HG03108 (cell line): Measurements from ENCODE around the gene GRIK1.
"Not testable (repeated sequence)": the region's sequence is repeated elsewhere in the genome, so short reads cannot be mapped to it uniquely, and the experiment has no call there.

Experiments used
- ATAC-seq: cut with Tn5 transposase; IDR thresholded peaks from one replicate; pipeline ENCODE4 v1.9.1; 2021; ENCODE audit warnings: moderate library complexity; ENCODE audit not compliant: unreplicated experiment

The GRIK1 gene

DNA sequence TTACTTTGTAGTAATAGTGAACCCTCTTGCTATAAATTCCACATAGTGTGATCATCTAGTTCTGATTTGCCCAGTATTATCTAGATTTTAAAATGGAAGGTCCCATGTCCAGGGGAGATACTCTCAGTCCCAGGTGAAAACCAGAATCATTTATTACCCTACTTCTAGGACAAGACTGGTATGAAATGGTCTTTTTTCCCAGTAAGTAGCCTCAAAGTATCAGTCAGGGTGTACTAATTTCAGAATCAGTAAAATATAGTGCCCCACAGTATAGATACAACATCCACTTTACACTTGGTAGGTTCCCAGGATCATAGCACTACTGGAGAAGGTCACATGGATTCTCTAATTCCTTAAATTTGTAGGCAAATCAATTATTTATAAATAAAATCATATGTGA, 318.3 kb downstream of the GRIK1 start:
- ATAC-seq: no peak

DNA sequence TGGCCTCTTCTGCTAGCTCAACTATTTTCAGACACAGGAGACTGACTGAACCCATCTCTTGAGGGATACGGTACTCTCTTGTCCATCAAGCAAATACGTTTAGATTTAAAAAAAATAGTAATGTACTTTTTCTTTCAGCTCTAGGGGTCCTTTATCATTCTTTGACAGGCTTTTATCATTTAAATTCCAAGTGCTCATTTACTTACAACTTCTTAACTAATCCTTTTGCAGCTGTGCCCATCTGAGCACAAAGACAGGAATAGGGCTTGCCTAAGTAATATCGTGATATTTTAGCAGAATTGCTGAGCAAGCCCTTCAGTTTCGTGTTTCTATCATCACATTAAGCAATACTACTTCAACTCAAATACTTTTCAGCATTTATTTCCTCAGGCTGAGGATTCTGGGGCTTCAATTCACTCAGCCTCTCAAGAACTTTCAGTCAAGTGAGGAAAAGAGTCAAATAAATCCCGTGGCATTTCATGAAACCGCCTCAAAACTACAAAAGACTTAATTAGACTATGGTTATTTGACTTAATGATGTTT, 323.5 kb downstream of the GRIK1 start:
- ATAC-seq: no peak

DNA sequence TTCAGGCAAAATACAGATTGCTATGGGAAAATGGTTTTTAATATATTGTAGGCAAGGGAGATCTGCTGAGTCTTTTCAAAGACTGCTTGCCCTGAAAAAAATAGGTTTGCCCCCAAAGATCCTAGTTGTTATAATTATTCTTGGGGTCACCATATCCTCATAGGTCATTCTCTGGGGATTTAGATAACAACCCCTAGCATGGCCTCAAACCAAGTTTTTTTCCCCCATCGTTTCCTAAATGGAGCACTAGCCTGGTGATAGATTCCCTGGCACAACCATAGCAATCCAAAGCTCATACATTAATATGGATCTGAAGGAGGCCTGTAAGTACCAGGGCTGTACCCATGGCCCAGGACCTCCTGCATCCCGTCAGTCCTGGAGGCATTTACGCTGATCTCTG, 325.9 kb downstream of the GRIK1 start:
- no peak for ATAC-seq

DNA sequence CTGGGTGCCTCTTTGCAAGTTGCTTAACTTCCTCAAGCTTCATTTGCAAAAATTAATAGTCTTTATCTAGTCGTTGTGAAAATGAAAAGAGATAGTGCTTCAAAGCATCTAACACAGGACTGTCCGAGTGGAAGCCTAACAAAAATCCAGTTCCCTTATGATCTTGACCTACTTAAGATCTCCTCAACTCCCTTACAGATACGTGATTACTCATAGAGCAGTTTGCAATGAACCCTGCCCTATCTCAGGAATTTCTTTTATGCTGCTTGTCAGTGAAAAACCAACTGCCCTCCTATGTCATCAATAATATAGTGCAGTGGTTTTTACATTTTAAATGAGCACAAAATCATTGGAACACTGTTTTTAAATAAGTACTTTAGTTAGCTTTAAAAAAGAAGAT, 326.8 kb downstream of the GRIK1 start:
- no peak for ATAC-seq

DNA sequence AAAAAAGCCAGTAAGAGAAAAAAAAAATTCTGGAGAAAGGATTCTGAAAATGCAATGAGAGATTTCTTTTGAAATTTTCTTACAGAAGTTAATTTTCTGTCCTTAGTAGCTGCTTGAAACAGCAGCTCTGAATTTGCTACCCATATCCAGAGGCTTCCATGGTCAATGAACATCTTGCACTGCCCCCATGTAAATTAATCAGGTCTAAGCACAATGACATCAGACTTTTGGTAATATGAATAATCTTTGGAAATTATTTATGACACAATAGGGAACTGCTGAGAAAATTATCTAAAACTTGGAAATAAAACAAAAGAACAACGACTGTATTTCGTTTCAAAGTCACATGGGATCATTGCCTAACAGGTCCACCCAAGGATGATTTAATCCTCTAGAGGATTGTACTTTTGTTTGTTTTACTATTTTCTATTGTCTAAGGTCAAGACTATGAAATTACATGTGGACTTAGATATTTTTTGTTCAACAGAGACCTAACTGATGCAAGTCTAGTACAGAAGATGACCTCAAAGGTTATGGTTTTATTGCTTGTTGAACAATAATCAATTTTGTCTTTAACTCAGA, 328.9 kb downstream of the GRIK1 start:
- no peak for ATAC-seq

DNA sequence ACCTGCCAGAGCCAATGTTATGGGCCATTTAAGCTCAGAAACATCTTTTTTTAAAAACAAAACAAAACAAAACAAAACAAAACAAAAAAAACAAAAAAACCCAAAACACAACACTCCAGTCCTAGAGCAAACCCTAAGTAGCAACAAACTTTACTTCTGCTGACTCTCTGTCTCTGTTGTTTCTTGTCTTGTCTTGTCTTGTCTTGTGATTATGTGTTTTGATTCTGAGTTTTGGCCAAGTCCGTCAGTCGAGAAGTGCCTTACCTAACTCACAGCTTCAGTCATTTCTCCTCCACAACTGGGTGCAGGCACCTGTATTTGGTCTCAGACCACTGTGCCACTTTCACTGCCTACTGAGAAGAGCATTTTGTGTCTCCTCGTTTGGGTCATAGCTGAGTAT, 333.2 kb downstream of the GRIK1 start:
- no peak for ATAC-seq

DNA sequence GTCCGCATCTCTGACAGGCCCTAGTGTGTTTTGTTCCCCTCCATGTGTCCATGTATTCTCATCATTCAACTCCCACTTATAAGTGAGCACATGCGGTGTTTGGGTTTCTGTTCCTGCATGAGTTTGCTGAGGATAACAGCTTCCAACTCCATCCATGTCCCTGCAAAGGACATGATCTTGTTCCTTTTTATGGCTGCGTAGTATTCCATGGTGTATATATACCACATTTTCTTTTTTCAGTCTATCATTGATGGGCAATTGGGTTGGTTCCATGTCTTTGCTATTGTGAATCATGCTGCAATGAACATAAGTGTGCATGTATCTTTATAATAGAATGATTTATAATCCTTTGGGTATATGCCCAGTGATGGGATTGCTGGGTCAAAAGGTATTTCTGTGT, 334.6 kb downstream of the GRIK1 start:
- ATAC-seq: not testable (repeated sequence)

DNA sequence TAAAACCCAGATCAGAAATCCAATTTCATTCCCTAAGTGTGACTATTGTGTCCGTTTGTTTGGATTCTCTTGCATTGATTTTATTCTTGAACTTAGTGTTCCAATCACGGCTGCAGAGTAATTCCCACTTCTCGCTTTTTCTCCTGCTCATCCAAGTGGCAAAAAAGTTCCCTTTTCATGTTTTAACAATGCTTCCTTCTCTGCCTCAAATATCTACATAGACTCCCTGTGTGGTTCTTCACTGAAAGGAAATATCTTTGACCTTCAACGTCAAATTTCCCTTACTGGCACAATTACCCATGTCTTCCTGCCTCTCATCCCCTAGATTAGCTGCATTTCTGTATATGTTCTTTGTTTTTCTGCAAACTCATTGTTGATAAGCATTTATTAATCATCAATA, 335.7 kb downstream of the GRIK1 start:
- no peak for ATAC-seq

DNA sequence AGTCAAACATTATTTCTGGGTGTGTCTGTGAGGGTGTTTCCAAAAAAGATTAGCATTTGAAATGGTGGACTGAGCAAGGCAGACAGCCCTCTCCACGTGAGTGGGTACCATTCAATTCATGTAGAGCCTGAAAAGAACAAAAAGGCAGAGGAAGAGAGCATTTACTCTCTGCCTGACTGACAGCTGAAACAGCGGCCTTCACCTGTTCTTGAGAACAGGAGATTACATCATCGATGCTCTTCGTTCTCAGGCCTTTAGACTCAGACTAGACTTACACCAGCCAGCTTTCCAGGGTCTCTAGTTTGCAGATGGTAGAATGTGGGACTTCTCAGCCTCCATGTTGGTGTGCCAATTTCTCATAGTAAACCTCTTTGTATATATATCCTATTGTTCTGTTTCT, 338.7 kb downstream of the GRIK1 start:
- ATAC-seq: no peak

DNA sequence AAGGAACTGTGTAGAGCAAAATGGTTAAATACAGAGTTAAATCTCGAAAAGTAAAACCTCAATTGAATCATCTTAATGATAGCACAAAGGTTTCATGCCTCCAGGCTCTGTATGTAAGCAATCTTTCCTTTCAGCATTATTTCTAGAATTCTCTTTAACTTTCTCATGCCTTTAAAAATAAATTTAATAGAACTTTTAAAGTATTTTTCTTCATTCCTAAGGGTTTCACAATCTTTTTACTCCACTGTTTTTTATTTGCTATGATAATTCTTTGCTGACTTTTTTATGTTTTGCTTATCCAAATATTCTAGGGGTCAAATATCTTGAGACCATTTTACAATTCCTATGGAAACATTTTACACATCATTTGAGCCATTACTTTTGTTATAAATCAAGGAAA, 353.1 kb downstream of the GRIK1 start:
- no peak for ATAC-seq

DNA sequence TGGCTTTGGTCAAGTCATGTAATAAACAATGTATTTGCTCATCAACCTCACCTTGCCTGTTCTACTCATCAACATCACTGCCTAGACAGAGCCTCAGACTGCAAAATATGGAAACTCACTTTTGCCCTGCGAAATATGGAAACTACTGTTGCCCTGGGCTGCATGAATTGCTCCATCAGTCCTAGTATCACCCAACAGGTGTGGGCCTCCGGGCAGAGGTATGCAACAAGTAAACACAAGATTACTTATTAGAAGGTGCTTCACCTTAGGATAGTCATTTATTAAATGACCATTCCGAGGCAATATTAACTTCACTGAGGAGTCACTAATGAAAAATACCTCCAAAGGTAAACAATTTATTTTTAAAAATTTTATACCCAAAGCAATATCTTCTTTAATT, 354.3 kb downstream of the GRIK1 start:
- no peak for ATAC-seq

DNA sequence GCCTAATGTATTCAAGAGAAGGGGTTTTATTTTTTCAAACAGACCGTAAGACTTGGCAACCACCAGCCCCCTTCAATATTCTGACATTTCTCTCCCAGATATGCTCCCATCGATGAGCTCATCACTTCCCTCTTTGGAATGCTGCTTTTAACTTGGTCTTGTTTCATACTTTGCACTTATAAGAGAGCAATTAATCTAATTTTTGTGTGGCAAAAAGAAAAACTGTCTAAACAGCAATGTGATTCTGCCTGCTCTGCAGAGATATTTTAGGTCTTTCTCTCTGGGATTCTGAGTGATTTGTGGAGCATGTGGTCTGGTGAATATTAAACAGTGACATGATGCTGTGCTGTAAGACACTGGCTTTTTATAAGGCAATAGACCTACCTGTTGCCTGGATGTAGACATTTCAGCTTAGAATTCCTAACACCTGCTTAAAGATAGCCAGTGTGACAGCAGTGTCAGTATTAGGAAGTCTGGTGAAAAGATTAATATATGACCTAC, 356.3 kb downstream of the GRIK1 start:
- ATAC-seq: no peak

DNA sequence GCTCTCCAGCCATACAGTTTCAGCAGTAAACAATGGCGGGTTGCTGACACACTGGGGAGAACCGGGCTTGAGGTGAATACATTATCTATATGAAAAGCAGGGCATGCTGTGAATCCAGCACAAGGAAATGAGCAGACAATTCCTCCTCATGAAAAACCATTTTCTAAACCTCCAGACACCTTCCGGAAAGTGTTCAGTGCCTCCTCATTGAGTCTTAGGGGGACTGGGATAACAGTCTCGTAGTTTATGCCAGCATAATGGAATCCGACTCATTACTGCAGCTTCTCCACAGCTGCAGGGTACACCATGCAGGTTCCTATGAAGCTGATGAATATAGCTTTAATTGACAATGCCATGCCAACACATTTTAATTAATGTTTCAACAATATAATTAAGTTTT, 356.9 kb downstream of the GRIK1 start:
- ATAC-seq: no peak

DNA sequence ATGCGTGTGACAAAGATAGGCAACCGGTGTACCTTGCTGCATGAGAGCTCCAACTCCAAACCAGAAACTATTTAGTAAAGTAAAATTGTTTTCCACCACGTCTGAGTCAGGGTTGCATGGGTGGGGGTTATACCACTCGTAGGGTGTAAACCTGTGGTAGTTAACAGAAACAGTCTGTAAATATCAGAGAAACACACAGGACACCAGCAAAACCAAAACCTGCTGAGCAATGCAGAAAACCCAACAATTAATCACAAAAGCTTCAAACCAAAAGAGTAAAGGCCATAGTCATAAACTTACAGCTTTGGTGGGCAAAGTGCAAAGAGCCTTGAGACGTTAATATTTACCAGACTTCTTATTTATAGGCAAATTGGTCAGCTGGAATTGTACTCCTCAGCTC, 358.4 kb downstream of the GRIK1 start:
- no peak for ATAC-seq

DNA sequence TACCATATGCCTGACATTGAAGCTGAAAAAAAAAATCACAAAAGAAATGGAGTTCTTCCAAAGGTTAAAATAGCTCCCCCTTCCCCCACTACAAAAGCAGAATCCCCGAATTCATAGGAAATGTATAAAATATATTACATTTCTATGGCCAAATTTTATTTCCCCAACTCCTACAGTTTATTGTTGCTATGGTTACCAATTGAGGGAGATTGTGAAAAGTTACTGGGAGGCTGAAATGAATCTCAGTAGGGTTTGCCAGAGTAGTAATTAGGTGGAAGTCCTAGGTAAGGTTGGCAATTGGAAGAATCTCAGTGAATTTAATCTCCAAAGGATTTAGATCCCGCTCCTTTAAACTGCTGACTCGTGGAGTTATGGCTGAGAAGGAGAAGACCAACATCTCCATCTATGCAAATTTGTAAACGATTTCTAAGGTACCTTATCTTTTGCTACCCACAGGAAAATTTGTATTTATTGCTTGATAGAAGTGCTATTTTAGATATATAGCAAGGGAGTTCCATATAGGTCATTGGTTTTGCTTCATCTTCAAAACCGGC, 359.0 kb downstream of the GRIK1 start:
- no peak for ATAC-seq

DNA sequence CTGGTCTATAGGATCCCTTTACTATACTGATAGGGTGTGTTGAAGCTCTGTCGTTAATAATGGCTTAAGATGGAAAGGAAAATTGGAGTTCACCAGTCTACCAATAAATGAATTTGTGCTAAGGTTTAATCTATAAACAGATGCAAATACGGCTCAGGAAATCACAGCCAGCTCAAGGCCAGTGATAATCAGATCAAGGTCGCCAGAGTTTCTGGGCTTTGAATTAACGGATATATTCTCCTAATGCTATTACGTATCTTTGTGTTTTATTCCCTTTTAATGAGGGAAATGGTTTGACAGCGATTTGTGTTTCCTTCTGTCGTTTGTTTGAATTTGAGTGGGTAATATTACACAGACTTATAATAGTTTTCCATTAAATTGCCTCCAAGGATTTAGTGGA, 361.5 kb downstream of the GRIK1 start:
- no peak for ATAC-seq

DNA sequence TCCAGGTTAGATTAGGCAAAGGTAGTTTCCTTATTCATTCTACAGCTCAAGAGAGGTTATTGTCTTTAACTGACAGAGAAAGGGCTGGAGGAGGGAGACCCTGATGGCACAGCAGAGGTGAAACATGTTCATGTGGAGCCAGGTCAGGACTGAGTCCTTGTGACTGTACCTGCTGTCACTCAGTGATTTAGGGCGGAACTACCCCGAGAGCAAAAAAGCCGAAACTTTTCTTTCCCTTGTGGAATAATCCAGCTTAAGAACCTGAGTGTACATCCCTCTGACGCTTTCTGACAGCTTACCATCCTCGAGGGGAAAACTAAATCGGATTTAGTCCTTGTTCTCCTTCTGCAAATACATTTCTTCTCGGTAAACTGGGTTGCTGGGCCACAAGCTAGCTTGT, 367.8 kb downstream of the GRIK1 start:
- ATAC-seq: no peak

DNA sequence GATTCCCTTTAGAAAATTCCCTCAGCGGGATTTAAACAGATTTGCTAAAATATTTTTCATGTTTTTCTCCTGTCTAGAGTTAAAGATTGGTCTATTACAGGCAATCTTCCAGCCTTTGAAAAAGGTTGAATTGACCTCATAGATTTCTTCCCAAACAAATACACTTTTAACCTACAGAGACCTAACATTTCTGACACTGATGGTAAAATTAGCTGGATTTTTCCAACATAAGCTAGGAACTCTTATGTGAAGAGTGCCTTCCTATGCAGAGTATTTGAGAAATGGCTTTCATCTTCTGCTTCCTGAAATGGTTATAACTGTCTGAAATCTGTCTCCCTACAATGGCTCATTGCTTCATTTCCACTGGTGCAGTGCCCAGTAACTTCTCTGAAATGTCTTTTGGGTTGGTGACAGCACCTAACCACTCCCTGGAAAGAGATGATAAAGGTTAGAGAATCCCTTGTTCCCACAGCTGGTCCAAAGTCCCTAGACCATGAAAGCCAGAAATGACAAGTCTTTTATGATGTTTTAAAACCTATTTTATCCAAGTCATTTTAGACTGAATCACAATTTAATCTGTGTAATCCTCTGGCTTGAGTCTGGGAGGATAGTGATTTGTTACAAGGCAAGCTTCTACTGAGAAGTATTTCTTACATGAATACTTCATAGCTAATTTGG, 371.6 kb downstream of the GRIK1 start:
- no peak for ATAC-seq

DNA sequence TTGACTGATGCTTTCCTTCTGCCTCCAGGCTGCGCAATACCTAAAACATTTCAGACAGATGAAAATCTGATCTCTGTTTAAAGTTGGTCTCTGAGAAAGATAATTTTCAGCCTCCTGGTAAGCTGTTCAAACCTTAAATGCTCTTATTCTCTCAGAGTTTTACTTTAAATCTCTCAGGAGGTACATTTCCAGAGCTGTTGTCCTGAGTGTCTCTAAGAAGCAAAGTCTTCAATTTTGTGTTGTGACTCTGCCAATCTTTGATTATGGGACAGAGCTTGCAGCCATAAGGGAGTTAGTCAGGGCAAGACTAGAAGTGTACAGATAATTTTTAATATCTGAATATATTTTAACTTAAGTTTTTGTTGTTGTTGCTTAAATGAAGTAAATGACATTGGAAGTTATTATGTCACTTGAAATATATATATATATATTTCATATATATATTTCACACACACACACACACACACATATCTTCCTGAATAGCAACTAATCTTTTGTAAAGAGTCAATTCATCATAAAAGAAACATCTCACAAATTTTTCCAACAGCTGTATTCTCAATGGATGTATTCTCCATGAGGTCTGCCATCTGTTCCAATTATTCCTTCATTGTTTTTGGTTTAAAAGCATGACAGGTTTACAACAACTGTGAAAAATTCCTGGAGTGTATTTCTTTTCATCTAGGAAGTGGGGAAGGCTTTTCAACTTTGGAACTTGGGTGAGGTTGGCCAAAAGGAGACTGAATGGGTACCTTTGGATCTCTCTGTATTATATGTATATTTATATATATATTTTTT, 381.7 kb downstream of the GRIK1 start:
- no peak for ATAC-seq

DNA sequence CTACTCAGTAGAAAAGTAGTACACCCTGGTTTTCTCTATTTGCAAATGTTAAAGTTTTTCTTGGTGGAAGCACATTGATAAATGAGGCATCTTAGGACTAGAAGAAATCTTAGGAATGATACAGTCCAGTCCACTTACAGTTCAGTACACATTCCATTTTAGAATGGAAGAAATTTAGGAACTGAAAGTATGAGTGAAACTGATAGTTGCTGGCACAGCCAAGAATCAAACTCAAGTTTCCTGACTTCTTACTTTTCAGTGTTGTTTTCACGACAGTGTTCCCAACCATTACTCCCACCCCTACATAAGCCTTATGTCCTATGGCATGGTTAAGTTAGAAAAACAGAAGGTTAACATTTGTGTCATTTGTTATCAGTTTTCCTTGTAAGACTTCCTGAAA, 382.6 kb downstream of the GRIK1 start:
- ATAC-seq: no peak

DNA sequence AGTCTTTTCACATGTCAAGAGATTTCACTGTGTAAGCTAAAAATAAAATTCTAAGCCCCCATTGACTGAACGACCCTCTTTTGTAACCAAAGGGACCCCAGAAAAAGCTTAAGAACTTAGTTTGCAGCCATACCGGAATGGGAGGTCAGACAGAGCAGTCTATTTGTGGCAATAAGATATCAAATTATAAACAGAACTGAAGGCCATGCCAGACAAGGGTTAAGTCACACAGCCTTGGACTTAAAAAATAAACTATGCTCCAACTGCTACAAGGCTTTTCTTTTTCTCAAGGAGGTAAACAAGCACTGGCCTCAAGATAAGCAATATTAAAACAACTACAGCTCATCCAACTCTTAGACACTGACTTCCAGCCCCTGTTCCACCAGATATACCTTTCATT, 384.2 kb downstream of the GRIK1 start:
- no peak for ATAC-seq

DNA sequence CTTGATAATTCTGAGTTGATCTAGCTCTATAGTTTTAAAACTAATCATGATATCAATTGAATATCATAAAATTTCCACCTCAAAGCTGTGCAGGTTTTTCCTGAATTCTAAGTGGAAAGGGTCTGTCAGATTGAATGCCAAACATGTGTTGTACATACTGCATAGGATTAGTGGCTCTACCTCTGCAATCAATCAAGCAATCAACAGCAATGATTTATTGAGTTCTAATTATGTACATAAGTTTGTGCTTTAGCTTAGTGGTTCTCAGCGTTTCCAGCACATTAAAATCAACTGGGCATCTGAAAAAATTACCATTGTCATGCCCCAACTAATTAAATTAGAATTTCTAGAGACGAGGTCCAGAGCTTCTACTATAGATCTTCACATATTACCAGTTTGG, 389.6 kb downstream of the GRIK1 start:
- no peak for ATAC-seq
